Myocyte (in vitro differentiated cells): ENCODE data around the gene TM9SF1. TPM values are rescaled to one million over a fixed set of nuclear protein-coding genes. Genes with fewer than 3 reads are reported as not detected.

Experiments used
- DNase-seq: peaks from one replicate; pipeline ENCODE4 v3.0.0-alpha.2; 2012; ENCODE audit warnings: low read depth
- total RNA-seq: library from RNA; depleted of rRNA; stranded (reverse); fragments of >200 nt; gene quantifications from 2 replicates; pipeline ENCODE4 v1.2.3, GENCODE V29; 2014

TM9SF1 gene
- total RNA-seq, 1 donor from 2014 or later = 76.3 TPM

GRCh38 chr14:24197056-24197450 lies 1.8 kb upstream of the TM9SF1 start:
- DNase-seq = no peak

DNA sequence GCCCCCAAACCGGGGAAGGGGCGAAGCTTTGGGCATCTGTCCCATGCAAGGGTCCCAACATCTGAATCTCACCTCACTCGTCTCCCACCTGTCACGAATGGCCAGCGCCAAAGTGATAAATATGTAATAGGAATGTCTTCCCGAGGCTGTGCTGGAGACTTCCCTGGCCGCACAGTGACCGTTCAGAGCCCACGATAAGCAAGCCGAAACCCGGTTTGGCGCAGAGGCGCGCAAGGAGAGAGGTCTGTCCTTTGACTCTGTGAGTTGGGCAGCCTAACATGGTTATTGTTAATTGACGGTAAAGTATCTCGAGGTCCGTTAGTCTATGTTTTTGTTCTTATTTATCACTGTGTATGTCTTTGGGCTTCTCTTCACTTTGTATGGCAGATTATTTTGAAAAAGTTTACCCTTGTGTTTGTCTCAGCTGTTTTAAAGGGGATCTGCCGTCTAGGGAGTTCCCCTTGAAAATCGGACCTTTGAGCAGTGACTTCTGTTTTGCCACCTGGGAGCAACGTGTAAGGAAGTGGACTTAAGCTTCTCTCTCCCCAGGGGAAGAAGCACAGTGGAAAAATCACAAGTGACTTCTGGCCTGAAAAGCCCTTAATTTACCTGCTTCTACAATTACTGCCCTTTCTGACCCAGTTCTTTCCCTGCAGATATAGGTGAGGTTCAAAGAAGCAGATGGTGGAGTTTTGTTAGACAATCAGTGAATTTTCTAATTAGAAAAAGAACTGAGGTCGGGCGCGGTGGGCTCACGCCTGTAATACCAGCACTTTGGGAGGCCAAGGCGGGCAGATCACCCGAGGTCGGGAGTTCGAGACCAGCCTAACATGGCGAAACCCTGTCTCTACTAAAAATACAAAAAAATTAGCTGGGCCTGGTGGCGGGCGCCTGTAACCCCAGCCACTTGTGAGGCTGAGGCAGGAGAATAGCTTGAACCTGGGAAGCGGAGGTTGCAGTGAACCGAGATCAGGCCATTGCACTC lies 1.1 kb upstream of the TM9SF1 start:
- peak; percentile 40 for DNase-seq

GRCh38 chr14:24194873-24195185 lies 412 bp downstream of the TM9SF1 start:
- no peak for DNase-seq

GRCh38 chr14:24194186-24194872 lies 912 bp downstream of the TM9SF1 start:
- DNase-seq = no peak

- DNase-seq = peak; percentile 32
Observed at GRCh38 chr14:24192933-24193332, 2.3 kb downstream of the TM9SF1 start.

- DNase-seq = no peak
Observed at GRCh38 chr14:24190416-24190815, 4.8 kb downstream of the TM9SF1 start.

DNA sequence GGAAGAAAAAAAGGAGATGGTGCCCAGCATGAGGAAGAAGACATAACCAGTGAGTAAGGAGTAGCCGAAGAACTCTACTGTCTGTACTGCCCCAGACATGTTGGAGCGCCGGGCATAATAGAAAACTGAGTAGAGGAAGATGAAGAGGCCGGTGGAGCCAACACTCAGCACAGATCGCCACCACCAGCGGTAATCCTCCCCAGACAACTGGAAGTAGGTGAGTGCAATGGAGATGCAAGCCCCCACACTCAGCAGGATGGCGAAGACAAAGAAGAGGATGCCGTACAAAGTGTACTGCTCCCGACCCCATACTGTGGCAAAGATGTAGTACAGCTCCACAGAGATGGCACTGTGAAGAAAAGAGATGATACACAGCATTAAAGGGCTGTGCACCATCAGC lies 5.8 kb downstream of the TM9SF1 start:
- no peak for DNase-seq

DNA sequence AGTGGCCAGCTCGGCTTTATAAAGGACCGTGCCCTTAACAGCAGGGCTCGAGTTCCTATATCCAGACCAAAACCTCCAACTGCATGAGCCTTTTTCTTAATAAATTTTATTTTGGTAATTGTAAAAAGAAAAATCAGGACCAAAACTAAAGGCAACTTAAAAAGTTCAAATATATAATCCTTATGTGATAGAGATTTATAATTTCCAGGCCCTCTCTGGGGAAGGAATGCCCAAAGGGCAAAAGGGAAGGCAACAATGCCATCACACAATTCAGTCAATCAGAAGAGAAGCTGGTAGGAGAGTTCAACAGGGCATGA lies 6.2 kb downstream of the TM9SF1 start:
- no peak for DNase-seq

DNA sequence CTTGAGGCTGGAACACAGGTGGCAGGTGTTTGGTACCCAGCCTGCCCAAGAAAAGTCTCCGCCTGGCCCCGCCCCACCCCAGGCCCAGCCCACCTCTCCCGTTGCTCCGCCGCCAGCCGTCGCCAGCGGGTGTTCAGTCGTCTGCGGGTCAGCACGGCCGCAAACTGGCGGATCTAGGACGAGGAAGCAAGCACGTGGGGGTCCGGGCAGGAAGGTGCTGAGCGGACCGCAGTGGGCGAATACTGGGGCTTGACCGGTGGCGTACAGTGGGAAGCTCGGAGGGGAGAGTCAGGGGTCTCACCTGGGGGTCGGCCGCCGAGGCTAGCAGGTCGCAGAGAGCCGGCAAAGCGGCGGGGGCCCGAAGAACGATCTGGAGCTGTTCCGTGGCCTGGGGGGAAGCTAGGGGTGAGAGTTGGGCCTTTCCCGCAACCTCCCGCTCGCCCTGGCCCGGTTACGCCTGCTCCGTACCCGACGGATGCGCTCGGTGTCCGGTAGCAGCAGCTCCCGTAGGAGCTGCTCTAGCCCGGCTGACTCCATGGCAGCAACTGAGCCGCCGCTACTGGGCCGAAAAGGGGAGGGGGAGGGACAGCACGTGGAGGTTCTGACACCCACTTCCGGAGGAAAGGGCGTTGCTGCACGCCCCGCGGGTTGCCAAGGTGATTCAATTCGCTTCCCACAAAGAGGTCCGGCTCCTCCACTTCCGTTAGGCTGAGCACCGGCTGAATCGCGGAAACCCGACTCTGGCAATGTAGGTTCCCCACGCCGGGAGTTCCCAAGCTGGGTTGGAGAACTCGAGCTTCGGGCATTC lies 6.8 kb downstream of the TM9SF1 start, which contains the start of gene IPO4:
Gene IPO4, minus strand, starts transcription at position 566 of the 808 bp plus-strand sequence. Its CDS starts 29 bp downstream, at position 537.
- peak; percentile 98 for DNase-seq

GRCh38 chr14:24187539-24187915 lies 7.7 kb downstream of the TM9SF1 start:
- DNase-seq = peak; percentile 75

- DNase-seq = no peak
Observed at GRCh38 chr14:24186831-24187538, 8.3 kb downstream of the TM9SF1 start.

GRCh38 chr14:24185741-24186140 lies 9.5 kb downstream of the TM9SF1 start:
- no peak for DNase-seq

GRCh38 chr14:24185026-24185425 lies 10.2 kb downstream of the TM9SF1 start:
- no peak for DNase-seq

GRCh38 chr14:24184104-24184970 lies 10.9 kb downstream of the TM9SF1 start:
- no peak for DNase-seq

DNA sequence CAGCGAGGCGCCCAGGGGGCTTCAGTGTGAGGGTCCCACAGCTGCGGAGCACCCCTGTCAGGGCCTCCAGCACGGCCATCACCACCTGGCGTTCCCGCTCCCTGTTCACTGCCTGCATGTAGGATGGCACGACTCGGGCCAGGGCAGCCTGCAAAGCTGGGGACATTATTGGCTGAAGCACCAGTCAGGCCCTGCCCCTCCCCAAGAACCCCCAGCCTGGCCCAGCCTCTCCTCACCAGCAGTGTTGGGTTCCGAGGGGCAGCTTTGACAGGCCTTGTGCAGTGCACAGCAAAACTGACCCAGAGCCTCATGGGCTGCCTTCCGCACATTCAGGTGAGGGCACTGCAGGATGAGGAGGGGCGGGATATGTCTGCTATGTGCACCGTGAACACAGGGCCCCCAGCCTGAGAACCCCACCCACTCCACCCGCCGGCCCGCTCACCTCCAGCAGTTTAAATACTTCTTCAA lies 12.2 kb downstream of the TM9SF1 start:
- no peak for DNase-seq

DNA sequence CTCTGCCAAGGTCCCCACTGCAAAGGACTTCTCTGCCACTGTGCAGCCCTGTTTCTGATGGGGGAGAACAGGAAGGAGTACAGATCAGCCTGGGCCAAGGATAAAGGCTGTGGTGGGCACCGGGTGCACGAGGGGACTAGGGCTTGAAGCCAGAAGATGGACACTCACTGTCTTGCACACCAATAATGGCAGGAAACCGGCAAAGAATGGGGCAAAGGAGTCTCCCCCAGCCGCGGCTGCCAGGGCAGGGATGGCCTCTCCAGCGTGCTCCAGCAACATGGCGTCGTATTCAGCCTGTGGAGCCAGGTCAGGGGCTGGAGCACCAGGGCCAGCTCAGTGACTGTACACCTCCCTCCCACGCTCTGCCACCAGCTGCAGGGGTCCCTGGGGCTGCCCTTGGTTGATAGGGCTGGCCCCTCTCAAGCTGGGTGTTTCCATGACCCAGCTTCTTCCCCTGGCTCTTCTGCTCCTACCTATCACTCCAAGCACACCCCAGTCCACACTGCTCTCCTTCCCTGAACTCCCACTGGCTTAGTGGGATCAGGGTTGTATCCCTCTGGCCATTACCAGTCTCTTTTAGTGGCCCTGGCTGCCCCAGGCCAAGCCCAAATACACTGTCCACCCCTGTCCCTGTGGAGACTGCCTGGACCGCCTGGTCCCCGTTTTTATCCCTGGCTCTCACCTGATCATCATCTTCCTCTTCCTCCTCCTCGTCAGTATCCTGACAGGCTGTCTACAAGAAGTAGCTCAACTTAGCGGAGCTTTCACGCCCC lies 12.9 kb downstream of the TM9SF1 start:
- no peak for DNase-seq

- no peak for DNase-seq
Observed at GRCh38 chr14:24181371-24182077, 13.7 kb downstream of the TM9SF1 start.

- peak; percentile 78 for DNase-seq
Observed at GRCh38 chr14:24179961-24180796, 15.1 kb downstream of the TM9SF1 start.
